Stimulated activated CD8-positive, alpha-beta memory T cell treated with anti-CD3 and anti-CD28 coated beads, Interleukin-15, amount 100 ng/mL, for 24 hours (primary cell): ENCODE measurements around the gene KRT80.

ENCODE experiments used
- DNase-seq: peaks from one replicate; pipeline ENCODE4 v3.0.0-alpha.2; 2020; ENCODE audit warnings: low read depth

KRT80 gene

GRCh38 chr12:52198454-52199215, 6.8 kb upstream of the KRT80 start:
- DNase-seq, result no peak

DNA sequence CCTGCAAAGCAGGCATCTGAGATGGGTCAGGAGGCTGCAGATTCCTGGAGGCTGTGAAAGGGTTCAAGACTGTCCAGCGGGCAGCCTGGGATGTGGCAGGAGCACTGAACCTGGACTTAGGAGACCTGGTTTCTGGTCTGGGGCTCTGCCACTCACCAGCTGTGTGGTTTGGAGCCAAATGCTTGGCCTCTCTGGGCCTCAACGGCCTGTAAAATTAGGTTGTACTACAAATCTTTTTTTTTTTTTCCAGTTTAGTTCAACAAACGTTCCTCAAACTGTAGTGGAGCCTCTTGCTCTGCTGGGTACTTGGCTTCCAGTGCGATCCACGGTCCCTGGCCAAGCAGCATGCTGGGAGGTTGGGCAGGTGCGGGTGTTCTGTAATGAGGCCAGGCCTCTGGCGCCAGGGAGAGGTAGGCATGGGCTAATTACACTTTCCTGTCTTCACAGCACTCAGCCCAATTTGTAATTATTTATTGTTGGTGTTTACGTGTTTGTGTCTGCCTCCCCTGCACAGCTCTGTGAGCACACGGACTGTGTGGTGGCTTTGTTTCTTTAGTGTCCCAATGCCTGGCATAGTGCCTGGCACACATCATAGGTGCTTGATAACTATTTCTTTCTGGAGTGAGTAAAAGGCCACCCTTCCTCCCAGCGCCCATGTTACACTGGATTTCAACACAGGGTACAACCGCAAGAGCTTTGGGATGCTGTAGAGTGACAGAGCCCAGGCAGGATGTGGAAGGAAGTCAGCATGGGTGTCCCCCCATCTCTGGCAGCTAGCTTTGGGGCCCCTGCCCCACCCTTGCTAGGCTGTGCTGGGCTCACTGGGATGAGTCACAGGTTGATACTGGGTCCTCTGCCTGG, 5.8 kb upstream of the KRT80 start:
- DNase-seq, result no peak

- DNase-seq, result no peak
Measured at GRCh38 chr12:52195065-52195730, 3.4 kb upstream of the KRT80 start.

- no peak for DNase-seq
Measured at GRCh38 chr12:52193991-52194390, 2.2 kb upstream of the KRT80 start.

GRCh38 chr12:52193532-52193931, 1.7 kb upstream of the KRT80 start:
- no peak for DNase-seq

- DNase-seq, result no peak
Measured at GRCh38 chr12:52190860-52191729, 719 bp downstream of the KRT80 start.

DNA sequence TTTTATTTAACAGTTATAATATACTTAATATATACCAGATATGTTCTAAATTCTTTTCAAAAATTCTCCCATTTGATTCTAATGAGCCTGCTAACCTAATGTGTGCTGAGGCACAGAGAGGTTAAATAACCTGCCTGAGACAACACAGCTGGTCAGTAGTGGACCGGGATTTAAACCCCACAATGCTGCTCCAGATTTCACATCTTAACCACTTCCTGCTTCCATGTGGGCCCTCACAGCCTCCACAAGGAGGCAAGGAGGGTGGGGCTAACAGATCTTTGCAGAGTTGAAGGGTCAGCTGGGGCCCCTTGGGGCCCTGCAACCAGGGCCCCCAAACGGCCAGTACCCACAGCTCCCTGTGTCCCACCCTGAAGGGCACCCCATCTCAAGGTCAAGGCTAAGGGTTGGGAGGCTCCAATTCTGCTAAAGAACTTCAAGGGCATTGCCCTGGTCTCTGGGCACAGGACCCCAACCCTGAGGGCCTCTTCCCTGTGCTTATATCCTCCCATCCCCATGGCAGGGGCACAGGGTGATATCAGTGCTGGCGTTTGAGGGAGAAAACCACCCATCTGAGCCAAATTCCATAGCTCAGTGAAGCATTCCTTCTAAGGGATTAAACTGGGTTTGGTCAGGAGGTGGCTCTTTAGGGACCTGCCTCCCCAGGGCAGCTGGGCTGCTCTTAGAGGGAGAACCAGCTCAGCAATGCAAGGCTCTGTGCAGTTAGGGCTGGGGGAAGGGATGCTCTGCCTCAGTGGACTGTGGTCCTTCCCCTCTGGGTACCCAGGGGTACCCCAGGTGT, 2.2 kb downstream of the KRT80 start:
- no peak for DNase-seq

- DNase-seq, result no peak
Measured at GRCh38 chr12:52188658-52189057, 3.2 kb downstream of the KRT80 start.

GRCh38 chr12:52187640-52188039, 4.2 kb downstream of the KRT80 start:
- no peak for DNase-seq

DNA sequence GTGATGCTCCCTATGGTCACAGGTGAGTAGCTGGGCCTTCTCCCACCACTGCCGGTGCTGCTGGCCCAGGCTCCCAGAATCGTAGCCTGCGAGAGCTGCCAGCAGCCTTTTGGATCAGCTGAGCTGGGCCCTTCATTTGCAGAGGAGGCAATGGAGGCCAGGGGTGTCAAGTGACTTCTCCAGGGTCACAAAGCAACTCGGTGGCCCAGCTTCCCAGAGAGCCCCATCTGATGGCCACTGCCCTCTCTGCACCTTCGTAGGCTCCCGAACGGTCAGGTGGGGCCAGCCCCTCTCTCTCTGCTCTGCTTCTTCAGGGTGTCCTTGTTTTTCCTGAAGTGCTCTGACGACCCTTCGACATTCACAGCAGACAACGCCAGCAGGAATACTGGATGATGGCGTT, 4.6 kb downstream of the KRT80 start:
- no peak for DNase-seq

GRCh38 chr12:52186118-52186840, 5.5 kb downstream of the KRT80 start:
- no peak for DNase-seq

- no peak for DNase-seq
Measured at GRCh38 chr12:52185400-52185967, 6.3 kb downstream of the KRT80 start.

DNA sequence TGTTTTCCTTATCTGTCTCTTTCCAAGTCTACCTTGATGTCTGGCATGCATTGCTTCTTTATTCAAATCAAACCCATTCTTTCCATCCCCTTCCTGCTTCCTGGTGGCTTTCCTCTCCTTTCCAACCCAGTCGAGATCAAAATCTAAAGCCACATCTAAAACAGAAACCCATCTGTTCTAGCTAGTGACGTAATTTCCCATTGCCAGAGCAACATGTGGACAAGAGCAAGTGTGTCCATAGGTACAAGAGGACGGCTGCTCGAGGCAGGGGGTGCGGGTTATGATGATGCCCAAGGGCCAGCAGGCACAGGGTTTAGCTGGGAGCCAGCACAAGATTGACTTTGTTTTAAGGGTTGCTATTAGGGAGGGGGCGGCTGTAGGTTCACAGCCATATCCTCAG, 7.0 kb downstream of the KRT80 start:
- DNase-seq, result no peak

GRCh38 chr12:52183971-52184370, 7.8 kb downstream of the KRT80 start:
- no peak for DNase-seq

DNA sequence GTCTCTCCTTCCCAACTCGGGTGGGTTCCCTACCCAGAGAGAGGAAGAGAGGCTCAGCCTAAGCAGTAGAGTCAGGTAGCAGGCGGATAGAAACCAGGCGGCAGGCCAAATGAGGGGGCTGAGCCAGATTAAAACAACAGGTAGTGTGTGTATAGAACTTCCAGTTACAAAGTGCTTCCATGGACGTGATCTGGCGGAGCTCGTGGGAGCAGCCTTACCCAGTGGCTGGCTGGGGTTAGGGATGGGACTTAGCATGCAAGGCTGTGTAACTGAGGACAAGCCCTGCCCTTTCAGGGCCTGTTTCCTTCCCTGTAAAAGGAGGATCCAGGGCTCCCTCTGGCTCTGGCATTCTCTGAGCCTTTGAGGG, 8.3 kb downstream of the KRT80 start:
- no peak for DNase-seq

DNA sequence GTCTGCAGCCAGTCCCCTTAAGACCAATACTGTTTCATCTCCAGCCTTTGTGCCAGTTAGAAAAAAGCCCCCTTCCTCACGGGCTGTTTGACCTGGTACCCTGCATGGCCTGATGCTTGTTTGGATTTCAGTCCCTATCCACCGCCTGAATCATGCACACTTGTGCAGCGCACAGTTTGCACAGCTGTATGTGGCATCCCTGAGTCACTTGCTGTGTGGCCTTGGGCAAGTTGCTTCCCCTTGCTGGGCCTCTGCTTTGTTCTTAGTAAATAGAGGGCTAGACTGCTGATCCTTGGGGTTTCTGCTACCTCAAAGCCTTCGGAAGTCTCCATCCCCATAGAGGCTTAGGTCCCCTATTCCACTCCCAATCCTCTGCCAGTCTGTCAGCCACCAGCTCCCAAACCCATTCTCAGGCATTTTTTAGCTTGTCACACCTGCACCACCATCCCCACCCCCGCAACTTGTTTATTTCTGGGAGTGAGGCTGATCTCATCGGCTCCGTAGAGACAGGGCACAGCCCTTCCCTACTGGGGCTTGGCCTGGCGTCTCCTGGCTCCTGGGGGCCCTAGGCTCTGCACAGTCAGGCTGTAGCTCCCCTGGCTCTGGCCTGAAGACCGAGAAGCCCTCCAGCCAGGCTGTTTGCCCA, 8.8 kb downstream of the KRT80 start:
- DNase-seq, result no peak

DNA sequence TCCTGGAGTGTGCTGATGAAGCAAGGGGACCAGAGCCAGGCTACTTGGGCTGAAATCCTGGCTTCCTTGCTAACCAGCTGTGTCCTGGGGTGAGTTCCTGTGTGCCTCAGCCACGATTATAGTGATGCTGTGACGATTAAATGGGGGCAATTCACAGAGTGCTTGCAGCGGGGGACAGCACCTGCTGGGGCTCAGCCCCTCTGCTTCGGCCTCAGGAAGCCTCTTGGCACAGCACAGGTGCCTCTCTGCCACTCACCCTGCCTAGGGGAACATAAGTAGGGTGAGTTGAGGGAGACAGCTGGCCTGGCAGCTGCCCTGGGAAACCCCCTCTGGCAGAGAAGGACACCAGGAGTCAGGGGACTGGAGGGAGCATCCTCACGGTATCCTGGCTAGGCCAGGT, 9.4 kb downstream of the KRT80 start:
- no peak for DNase-seq

DNA sequence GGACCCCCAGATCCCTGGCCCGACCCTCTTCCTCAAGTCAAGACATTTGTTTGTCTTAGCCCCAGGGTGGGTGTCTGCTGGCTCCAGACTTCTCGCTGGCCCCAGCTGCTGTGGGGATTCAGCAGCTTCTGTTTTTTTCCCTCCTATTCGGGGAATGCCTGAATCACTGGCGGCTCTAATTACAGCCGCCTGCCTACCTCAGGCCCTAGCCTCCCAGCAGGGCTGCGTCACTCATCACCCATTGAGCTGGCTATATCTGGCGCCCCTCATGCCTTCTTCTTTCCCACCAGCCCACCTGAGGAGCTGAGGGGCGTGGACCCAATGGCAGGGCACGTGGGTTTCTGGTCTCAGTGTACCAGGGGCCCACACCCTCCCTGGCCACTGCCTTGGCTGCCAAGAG, 10.1 kb downstream of the KRT80 start:
- no peak for DNase-seq

DNA sequence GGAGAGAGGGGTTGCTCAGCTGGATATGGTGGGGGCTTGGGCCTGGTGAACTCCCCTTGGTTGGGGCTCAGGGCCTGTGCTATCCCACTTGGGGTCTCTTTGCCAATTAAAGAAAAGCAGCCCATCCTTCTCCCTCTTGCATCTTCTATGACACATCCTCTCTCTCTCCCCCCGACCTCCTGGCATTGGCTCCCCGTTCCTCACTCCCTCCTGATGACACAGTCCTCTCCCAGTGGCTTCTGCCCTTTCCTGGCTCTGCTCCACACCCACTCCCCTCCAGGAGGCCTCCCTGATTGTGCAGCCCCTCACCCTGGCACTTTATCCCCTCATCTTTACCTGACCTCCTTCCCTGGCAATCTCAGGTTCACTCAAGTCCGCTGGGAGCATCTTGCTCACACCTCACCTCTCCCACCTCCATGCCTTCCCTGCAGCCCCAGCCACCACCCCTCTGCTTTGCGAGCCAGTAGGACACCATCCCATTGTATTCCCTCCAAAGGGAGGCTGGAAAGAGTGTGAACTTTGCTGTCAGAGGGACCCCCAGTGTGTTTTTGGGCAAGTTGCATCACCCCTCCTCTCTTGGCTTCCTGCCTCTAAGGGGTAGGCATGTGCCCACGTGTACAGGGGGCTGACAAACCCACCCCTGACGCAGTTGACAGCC, 10.7 kb downstream of the KRT80 start:
- no peak for DNase-seq
